Measurements from ENCODE around the gene WBP2.

GRCh38 chr17:75819678-75820077 lies 35.5 kb downstream of the WBP2 start:
- no peak for TF ChIP-seq ZFP36 (IDR thresholded peaks at IDR 0.05; ENCODE audit: low read depth, low read length, partially characterized antibody)
- TF ChIP-seq KLF13 (tag; IDR thresholded peaks at IDR 0.05; ENCODE audit: borderline replicate concordance, low read depth): no peak
- TF ChIP-seq USF2 (CRISPR knock-in tag; IDR thresholded peaks at IDR 0.05): no peak
- no peak for TF ChIP-seq CTCF (IDR thresholded peaks at IDR 0.05 in 2 of 3, conservative IDR thresholded peaks at IDR 0.05 in 1 of 3; ENCODE audit: insufficient read depth in 2 of 3, low read depth in 1 of 3, low read length in 3 of 3)
- no peak for TF ChIP-seq ZNF24 (IDR thresholded peaks at IDR 0.05)

All from K562 (cell line).